Middle frontal gyrus (tissue), 1 donor: ENCODE data around the gene SPATA31C1.
"Not testable (repeated sequence)": the region's sequence is repeated elsewhere in the genome, so short reads cannot be mapped to it uniquely, and the experiment has no call there.

ENCODE experiments used
- DNase-seq: peaks from one replicate; pipeline ENCODE4 v3.0.0-alpha.2; 2015; ENCODE audit warnings: low spot score; ENCODE audit errors: extremely low spot score

Gene SPATA31C1

GRCh38 chr9:87886933-87887505 lies 30.7 kb upstream of the SPATA31C1 start:
- no peak for DNase-seq

DNA sequence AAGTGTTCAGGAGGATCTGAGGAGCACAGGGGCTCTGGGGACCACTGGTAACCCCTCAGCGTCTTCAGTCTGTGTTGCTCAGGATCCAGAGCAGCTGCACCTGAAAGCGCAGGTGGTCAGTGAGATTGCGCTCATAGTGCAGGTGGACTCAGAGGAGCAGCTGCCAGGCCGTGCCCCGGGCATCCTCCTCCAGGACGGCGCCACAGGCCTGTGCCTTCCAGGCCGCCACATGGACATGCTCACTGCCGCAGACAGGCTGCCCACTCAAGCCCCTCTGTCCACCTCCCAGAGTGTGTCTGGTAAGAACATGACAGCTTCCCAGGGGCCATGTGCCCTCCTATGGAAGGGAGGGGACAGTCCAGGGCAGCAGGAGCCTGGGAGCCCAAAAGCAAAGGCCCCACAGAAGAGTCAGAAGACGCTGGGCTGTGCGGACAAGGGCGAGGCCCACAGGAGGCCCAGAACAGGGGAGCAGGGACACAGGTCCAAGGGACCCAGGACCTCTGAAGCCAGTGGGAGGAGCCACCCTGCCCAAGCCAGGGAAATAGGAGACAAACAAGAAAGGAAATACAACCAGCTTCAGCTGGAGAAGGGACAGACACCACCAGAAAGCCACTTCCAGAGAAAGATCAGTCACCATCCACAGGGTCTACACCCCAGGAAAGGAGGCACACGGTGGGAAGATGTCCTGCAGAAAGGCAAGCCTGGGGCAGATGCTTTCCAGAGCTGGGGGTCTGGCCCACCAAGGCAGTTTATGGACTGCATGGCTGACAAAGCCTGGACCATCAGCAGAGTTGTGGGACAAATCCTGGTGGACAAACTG lies 29.9 kb upstream of the SPATA31C1 start:
- DNase-seq = no peak

DNA sequence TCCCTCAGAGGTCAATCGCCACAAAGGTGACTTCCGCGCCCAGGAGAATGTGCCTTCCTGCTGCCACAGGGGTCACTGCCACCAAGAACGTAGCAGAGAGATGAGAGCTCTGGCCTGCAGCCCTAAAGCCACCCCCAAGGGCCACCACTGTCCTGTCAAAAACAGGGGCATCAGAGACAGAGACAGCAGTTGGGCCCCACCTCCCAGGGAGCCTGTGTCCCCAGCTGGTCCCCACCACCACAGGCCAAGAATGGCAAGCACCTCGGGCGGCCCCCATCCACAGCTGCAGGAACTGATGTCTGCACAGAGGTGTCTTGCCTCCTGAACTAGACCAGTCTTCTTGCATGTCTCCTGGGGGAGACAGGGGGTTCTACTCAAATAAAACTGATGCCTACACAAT lies 29.3 kb upstream of the SPATA31C1 start:
- no peak for DNase-seq

DNA sequence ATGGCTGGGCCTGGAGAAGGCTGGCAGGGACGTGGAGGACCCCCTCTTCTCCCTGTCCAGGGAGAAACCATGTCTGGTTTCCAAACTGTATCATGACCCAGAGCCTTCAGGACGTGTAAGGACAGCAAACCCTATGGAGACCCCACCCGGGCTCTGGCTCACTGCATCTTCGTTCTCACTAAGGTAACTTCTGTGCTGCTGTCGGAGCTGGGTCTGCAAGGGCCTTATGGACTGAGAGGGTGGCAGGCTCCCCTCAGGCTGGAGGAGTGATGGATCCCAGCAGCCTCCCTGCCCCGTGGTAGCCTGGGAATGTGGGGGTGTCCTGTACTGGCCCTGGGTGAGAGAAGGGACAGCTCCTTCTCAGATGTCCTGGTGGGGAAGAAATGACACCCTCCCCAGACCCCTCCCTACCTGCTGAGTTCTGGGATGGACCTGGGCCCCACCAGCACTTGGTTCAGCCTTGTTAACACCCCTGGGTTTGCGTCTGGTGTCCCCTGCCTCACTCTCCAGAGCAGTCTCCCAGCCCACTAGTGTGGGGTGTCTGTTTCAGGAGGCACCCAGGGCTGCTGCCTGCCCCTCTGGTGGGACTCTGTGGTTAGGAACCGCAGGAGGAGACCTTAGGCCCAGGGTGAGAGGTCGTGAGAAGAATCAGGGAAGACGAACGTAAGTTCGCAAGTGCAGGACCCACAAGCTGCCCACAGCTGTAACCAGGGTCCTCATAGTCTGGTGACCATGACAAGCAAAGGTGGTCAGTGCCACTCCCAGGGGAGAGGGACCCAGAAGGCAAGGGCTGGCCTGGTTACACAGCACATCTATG lies 28.5 kb upstream of the SPATA31C1 start:
- DNase-seq = no peak

- DNase-seq = no peak
Observed at GRCh38 chr9:87889882-87890252, 27.9 kb upstream of the SPATA31C1 start.

GRCh38 chr9:87890837-87891236 lies 26.9 kb upstream of the SPATA31C1 start:
- DNase-seq = no peak

DNA sequence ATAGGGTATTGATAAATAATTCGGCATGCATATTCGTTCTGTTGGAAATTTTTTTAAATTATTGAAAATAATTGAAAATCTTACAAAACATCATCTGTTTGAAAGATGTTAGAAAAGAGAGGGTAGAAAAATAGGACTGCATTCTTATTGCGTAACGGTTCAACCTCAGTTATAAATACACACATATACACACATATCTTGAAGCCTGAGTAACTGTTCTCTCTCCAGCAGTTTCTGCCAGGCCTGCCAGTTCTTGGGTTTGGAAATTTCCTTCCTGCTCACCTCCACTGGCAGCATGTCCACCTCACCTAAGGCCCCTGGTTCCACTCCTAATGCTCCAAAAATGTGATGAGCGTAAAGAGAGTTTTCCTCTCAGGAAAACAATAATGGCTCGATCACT lies 26.0 kb upstream of the SPATA31C1 start:
- no peak for DNase-seq

DNA sequence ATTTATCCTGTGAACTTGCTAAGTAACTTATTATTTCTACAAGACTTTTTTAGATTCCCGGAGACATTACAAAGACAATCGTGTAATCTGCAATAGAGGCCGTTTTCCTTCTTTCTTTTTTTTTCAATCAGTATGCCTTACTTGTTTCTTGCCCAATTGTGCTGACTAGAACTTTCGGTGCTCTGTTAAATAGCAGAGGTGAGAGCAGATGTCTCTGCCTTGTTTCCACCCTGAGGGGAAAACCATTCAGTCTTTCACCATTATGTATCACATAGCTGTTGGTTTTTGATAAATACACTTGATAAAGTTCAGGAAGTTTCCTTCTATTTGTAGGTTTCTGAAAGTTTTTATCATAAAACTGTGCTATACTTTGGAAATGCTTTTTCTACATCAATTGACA lies 24.8 kb upstream of the SPATA31C1 start:
- DNase-seq = no peak

DNA sequence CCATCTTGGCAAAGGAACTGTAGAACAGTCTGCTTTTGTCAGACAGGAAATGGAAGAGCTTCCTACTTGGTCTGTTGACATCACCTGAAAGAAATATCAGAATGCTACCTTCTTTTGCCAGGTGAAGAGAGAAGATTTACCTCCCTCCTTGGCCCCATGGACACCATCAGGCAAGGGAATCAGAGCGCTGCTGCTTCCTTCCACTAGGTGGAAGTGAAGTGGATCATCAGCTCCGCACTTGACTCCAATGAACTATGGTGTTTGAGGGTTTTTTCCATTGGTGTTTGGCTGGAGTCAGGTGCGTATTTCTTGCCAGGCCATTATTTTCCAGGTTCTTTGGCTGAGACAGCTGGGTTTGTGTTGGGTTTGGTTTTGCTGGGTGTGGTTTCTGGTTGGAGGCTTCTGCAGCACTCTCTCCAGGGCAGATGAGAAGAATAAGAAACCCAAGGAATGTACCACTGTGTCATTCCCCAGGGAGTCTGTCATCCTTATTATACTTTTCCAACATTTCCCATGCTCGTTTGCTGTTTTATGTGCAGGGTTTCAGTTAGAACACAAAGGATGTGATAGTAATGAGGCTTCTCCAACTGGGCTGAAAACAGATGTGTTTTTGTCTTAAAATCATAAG lies 22.6 kb upstream of the SPATA31C1 start:
- DNase-seq = no peak

- DNase-seq = no peak
Observed at GRCh38 chr9:87896891-87897290, 20.9 kb upstream of the SPATA31C1 start.

- DNase-seq = no peak
Observed at GRCh38 chr9:87898151-87898550, 19.6 kb upstream of the SPATA31C1 start.

DNA sequence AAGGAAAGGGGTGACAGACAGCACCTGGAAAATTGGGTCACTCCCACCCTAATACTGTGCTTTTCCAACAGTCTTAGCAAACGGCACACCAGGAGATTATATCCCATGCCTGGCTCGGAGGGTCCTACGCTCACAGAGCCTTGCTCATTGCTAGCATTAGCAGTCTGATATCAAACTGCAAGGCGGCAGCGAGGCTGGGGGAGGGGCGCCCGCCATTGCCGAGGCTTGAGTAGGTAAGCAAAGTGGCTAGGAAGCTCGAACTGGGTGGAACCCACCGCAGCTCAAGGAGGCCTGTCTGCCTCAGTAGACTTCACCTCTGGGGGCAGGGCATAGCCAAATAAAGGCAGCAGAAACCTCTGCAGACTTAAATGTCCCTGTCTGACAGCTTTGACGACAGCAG lies 15.4 kb upstream of the SPATA31C1 start:
- not testable (repeated sequence) for DNase-seq

- DNase-seq = no peak
Observed at GRCh38 chr9:87909310-87910041, 8.3 kb upstream of the SPATA31C1 start.

DNA sequence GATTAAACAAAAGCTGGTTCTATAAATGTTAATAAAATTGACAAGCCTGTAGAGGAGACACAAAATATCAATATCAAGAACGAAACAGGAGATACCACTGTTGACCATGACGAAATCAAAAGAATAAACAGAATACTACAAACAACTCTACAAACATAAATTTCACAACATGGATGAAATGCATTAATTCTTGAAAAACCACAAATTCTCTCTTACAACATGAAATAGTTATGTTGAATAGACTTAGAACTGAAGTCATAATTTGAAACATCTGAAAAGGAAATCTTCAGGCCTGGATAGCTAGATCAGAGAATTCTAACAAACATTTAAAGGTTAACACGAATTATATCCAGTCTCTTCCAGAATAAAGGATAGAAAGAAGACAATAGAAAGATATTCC lies 6.9 kb upstream of the SPATA31C1 start:
- DNase-seq = no peak

GRCh38 chr9:87919013-87919412 lies 1.3 kb downstream of the SPATA31C1 start:
- not testable (repeated sequence) for DNase-seq

- DNase-seq = not testable (repeated sequence)
Observed at GRCh38 chr9:87921561-87921960, 3.8 kb downstream of the SPATA31C1 start.

DNA sequence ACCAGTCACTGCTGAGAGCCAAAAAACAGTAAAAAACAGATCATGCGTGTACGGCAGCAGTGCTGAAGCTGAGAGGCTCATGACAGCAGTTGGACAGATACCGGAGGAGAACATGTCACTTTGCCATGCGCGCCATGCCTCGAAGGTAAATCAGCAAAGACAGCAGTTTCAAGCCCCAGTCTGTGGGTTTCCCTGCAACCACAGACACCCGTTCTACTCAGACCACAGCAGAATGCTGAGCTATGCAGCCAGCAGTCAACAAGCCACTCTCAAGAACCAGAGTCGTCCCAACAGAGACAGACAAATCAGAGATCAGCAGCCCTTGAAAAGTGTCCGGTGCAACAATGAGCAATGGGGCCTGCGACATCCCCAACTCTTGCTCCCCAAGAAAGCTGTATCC lies 5.2 kb downstream of the SPATA31C1 start:
- DNase-seq = not testable (repeated sequence)

DNA sequence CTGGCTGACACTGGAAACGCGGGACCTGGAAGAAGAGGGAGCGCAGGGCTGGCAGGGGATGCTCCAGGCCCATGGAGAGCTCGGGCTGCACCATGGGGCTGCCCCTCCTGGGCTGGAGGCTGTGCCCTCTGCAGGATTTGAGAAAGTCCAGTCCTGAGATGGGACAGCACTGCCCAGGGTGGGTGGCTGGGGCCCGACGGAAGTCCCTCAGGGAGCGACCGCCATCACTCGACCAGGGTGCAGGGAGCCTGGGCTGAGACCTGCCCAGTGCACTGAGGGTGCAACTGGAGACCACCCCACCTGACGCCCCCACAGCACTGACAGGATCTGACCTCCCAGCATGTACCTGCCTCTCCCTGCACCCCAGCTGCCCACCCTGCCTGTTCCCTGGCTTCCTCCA lies 7.1 kb downstream of the SPATA31C1 start:
- not testable (repeated sequence) for DNase-seq

DNA sequence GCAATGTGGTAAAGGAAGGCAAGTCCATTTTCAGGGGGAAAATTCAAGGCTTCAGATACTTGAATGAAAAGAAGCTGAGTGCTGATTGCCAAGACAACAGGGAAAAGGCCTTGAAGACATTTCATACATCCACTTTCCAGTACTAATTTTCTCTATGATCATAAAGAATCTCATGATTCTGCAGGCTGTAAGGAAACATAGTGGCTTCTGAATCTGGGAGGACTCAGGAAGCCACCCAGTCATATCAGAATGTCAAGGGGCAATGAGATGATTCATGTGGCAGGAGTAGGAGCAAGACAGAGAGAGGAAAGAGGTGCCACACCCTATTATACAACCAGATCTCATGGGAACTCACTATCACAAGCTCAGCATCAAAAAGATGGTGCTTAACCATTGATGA lies 11.4 kb downstream of the SPATA31C1 start:
- DNase-seq = not testable (repeated sequence)

DNA sequence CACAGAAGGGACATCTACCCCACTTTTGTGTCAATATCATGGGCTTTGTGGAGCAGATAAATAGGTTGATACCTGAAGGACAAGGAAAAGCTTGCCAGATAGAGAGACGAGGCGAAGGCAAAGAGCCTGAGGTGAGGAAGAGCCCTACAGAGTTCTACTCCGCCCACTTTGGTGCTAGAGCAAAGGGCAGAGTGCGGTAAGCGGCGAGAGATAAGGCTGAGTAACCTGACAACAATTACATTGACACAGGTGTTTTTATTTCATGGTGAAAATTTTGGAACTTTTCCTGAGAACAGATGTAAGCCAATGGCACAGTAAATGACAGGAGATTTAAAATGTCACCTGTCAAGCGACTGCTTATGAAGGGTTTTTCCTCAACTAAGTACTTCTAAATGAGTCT lies 16.7 kb downstream of the SPATA31C1 start:
- not testable (repeated sequence) for DNase-seq

- DNase-seq = not testable (repeated sequence)
Observed at GRCh38 chr9:87937352-87937751, 19.6 kb downstream of the SPATA31C1 start.
